ENCODE measurements around the gene THBS3.
"Not testable (repeated sequence)": the region's sequence is repeated elsewhere in the genome, so short reads cannot be mapped to it uniquely, and the experiment has no call there.

THBS3 gene

GRCh38 chr1:155172732-155173477 is 34.8 kb downstream of the THBS3 start, which contains the start of gene KRTCAP2:
TSS of gene KRTCAP2 (minus strand) at chr1:155173304. CDS start at chr1:155173224, 80 bp downstream.
- DNase-seq: peak; percentile 92

- DNase-seq: no peak
These were observed 35.6 kb downstream of the THBS3 start for GRCh38 chr1:155171836-155172731.

DNA sequence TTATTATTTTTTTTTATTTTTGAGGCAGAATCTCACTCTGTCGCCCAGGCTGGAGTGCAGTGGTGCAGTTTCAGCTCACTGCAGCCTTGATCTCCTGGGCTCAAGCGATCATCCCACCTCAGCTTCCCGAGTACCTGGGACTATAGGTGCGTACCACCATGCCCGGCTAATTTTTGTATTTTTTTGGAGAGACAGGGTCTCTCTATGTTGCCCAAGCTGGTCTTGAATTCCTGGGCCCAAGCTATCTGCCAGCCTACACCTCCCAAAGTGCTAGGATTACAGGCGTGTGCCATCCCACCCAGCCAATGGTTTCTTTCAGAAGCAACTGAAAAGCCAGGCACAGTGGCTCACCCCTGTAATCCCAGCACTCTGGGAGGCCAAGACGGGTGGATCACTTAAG is 36.9 kb downstream of the THBS3 start:
- no peak for DNase-seq

- no peak for DNase-seq
These were observed 37.5 kb downstream of the THBS3 start for GRCh38 chr1:155170101-155170785.

DNA sequence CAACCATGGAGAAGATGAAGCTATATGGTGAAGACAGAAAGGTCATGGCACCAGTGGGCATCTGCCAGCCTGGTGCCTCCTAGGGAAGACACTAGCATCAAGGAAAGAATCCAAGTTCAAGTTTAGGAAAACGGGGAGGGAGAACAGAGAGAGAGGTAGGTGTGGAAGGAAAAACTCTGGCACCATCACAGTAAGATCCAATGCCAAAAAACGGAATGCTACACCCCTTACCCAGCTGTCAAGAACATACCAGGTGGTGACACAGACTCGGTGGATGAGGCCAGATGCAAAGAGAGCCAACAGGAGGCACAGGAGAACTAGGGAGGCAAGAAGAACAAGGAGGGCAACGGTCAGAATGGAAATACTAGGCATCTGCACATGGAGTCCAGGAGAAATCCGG is 38.2 kb downstream of the THBS3 start:
- DNase-seq: no peak

DNA sequence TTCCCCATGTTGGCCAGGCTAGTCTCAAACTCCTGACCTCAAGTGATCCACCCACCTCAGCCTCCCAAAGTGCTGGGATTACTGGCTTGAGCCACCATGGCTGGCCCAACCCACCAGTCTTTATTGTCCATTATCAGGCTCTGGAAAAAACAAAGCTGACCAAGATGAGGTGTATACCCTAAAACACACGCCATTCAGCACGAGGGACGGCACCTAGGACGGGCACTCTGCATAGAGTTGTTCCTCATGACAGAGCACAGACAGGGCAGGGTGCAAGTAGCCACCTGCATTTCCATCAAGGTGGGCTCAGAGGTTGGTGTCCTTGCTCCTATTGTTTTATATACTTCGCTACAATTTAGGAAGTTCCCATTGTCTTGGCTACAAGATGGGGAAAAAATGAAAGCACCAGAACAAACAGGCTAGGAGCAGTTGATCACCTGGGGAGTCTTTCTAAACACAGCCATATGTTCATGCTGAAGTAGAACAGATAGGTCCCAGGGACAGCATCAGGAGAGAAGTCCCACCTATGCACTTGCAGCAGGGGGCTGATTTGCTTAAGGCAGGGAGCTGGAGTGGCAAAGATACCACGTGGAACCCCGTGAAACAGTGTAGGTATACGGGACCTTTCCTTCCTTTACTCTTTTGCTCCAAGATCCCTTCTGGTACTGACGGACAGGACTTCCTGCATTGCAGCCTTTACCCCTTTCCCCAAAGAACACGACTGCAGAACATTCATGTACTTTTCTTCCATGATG is 39.1 kb downstream of the THBS3 start:
- DNase-seq: no peak

- DNase-seq: not testable (repeated sequence)
These were observed 39.6 kb downstream of the THBS3 start for GRCh38 chr1:155168105-155168445.

GRCh38 chr1:155167166-155168104 is 40.3 kb downstream of the THBS3 start:
- peak; percentile 76 for DNase-seq

- DNase-seq: no peak
These were observed 41.1 kb downstream of the THBS3 start for GRCh38 chr1:155166471-155167165.

GRCh38 chr1:155166051-155166470 is 41.6 kb downstream of the THBS3 start:
- DNase-seq: no peak

- not testable (repeated sequence) for DNase-seq
These were observed 43.1 kb downstream of the THBS3 start for GRCh38 chr1:155164625-155165024.

DNA sequence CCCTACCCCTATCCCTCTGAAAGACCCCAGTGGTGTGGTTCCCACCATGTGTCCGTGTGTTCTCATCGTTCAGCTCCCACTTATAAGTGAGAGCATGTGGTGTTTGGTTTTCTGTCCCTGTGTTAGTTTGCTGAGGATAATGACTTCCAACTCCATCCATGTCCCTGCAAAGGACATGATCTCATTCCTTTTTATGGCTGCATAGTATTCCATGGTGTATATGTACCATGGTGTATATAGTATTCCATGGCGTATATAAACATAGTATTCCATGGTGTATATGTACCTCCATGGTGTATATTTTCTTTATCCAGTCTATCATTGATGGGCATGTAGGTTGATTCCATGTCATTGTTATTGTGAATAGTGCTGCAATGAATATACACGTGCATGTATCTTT is 43.9 kb downstream of the THBS3 start:
- DNase-seq: not testable (repeated sequence)

DNA sequence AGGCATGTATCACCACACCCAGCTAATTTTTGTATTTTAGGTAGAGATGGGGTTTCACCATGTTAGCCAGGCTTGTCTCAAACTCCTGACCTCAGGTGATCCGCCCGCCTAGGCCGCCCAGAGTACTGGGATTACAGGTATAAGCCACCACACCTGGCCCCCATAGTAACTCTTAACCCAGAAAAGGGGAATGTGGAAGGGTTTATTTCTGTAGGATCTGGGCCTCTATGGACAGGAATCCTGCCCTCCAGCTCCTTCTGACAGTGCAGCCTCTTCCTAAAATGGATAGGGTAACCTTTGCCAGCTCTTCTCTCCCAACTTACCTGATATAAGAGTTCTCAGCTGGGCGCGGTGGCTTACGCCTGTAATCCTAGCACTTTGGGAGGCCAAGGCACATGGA is 45.1 kb downstream of the THBS3 start:
- DNase-seq: not testable (repeated sequence)

- no peak for DNase-seq
These were observed 47.6 kb downstream of the THBS3 start for GRCh38 chr1:155160128-155160527.

- DNase-seq: no peak
These were observed 48.7 kb downstream of the THBS3 start for GRCh38 chr1:155158991-155159390.

- not testable (repeated sequence) for DNase-seq
These were observed 51.6 kb downstream of the THBS3 start for GRCh38 chr1:155155996-155156643.

All from central memory CD4-positive, alpha-beta T cell (primary cell).